Muscle layer of colon (tissue), 2 donors: ENCODE measurements around the gene LEKR1.
A peak's percentile ranks its signal among the peaks of the same experiment; 100 is the strongest.

Experiments
- H3K27ac ChIP-seq: one replicate; pipeline ENCODE4 v1.7.0; 2013; ENCODE audit warnings: low read depth, mild to moderate bottlenecking, low read length, moderate library complexity
- H3K27me3 ChIP-seq, 2 donors: one replicate each; pipeline ENCODE4 v1.7.0; 2013; ENCODE audit warnings: low read length in 2 of 2, mild to moderate bottlenecking in 2 of 2; ENCODE audit not compliant: insufficient read depth in 2 of 2, control insufficient read depth in 1 of 2
- H3K36me3 ChIP-seq: one replicate; pipeline ENCODE4 v1.7.0; 2013; ENCODE audit warnings: mild to moderate bottlenecking, low read length; ENCODE audit not compliant: insufficient read depth
- H3K4me1 ChIP-seq: one replicate; pipeline ENCODE4 v1.7.0; 2013; ENCODE audit warnings: mild to moderate bottlenecking, low read length; ENCODE audit not compliant: insufficient read depth
- H3K4me3 ChIP-seq, 2 donors: one replicate each; pipeline ENCODE4 v1.7.0; 2013; ENCODE audit warnings: low read length in 2 of 2, low read depth in 1 of 2, mild to moderate bottlenecking in 1 of 2, moderate library complexity in 1 of 2
- H3K9ac ChIP-seq: one replicate; pipeline ENCODE4 v1.7.0; 2013; ENCODE audit warnings: low read length
- H3K9me3 ChIP-seq: one replicate; pipeline ENCODE4 v1.7.0; 2013; ENCODE audit warnings: mild to moderate bottlenecking, low read length
- donor health status: abdominal sarcoma.
- donor health status: Adenocarcinoma of cecum.

The LEKR1 gene

GRCh38 chr3:157065201-157065600 is 239.0 kb downstream of the LEKR1 start:
- H3K4me1 ChIP-seq = peaks cover 6% of the 10 kb centered on the region

GRCh38 chr3:157066335-157067098 is 240.4 kb downstream of the LEKR1 start:
- H3K27me3 ChIP-seq = no peaks in the 10 kb centered on the region
- no peak overlapping the region for H3K9ac ChIP-seq
- H3K9me3 ChIP-seq = no peaks in the 10 kb centered on the region
- no peaks in the 10 kb centered on the region for H3K36me3 ChIP-seq
- no peak overlapping the region for H3K27ac ChIP-seq
- no peak overlapping the region for H3K4me3 ChIP-seq
- H3K4me1 ChIP-seq = peaks cover 6% of the 10 kb centered on the region

More at GRCh38 chr3:157065201-157065600, 239.0 kb downstream of the LEKR1 start:
- no peak overlapping the region for H3K9ac ChIP-seq
- no peaks in the 10 kb centered on the region for H3K9me3 ChIP-seq
- no peak overlapping the region for H3K4me3 ChIP-seq
- no peaks in the 10 kb centered on the region for H3K27me3 ChIP-seq
- no peaks in the 10 kb centered on the region for H3K36me3 ChIP-seq
- H3K27ac ChIP-seq = no peak overlapping the region

GRCh38 chr3:157067114-157067513 is 241.0 kb downstream of the LEKR1 start:
- H3K9ac ChIP-seq = no peak overlapping the region
- no peaks in the 10 kb centered on the region for H3K36me3 ChIP-seq
- no peak overlapping the region for H3K27ac ChIP-seq
- no peaks in the 10 kb centered on the region for H3K27me3 ChIP-seq
- H3K9me3 ChIP-seq = no peaks in the 10 kb centered on the region
- H3K4me1 ChIP-seq = peaks cover 6% of the 10 kb centered on the region
- H3K4me3 ChIP-seq = no peak overlapping the region

- Histone ChIP-seq H3K27me3 (no peaks in the 10 kb centered on the region), H3K9ac (no peak overlapping the region), H3K4me3 (no peak overlapping the region), H3K9me3 (no peaks in the 10 kb centered on the region), H3K27ac (no peak overlapping the region), H3K36me3 (no peaks in the 10 kb centered on the region), H3K4me1 (no peaks in the 10 kb centered on the region)
These were observed 243.3 kb downstream of the LEKR1 start for GRCh38 chr3:157069406-157069805.

- H3K4me3 ChIP-seq = no peak overlapping the region
These were observed 243.9 kb downstream of the LEKR1 start for GRCh38 chr3:157069846-157070677.

GRCh38 chr3:157070678-157070999 is 244.5 kb downstream of the LEKR1 start:
- Histone ChIP-seq H3K9ac (no peak overlapping the region), H3K27me3 (no peaks in the 10 kb centered on the region), H3K4me1 (no peaks in the 10 kb centered on the region), H3K4me3 (no peak overlapping the region), H3K36me3 (no peaks in the 10 kb centered on the region), H3K27ac (no peak overlapping the region), H3K9me3 (no peaks in the 10 kb centered on the region)

More at GRCh38 chr3:157069846-157070677, 243.9 kb downstream of the LEKR1 start:
- no peak overlapping the region for H3K27ac ChIP-seq
- H3K9ac ChIP-seq = no peak overlapping the region
- no peaks in the 10 kb centered on the region for H3K36me3 ChIP-seq
- no peaks in the 10 kb centered on the region for H3K4me1 ChIP-seq
- H3K27me3 ChIP-seq = no peaks in the 10 kb centered on the region
- no peaks in the 10 kb centered on the region for H3K9me3 ChIP-seq

- Histone ChIP-seq H3K36me3 (no peaks in the 10 kb centered on the region), H3K9me3 (no peaks in the 10 kb centered on the region), H3K27ac (no peak overlapping the region)
These were observed 245.8 kb downstream of the LEKR1 start for GRCh38 chr3:157071744-157072525.

GRCh38 chr3:157073810-157074209 is 247.7 kb downstream of the LEKR1 start:
- Histone ChIP-seq H3K4me3 (no peak overlapping the region), H3K9me3 (no peaks in the 10 kb centered on the region), H3K27me3 (no peaks in the 10 kb centered on the region), H3K4me1 (no peaks in the 10 kb centered on the region), H3K27ac (no peak overlapping the region), H3K9ac (no peak overlapping the region), H3K36me3 (no peaks in the 10 kb centered on the region)

More at GRCh38 chr3:157071744-157072525, 245.8 kb downstream of the LEKR1 start:
- Histone ChIP-seq H3K27me3 (no peaks in the 10 kb centered on the region), H3K9ac (no peak overlapping the region), H3K4me3 (no peak overlapping the region), H3K4me1 (no peaks in the 10 kb centered on the region)

GRCh38 chr3:157074490-157074889 is 248.3 kb downstream of the LEKR1 start:
- Histone ChIP-seq H3K27ac (no peak overlapping the region), H3K4me1 (no peaks in the 10 kb centered on the region), H3K27me3 (no peaks in the 10 kb centered on the region), H3K36me3 (no peaks in the 10 kb centered on the region), H3K9ac (no peak overlapping the region), H3K4me3 (no peak overlapping the region), H3K9me3 (no peaks in the 10 kb centered on the region)

GRCh38 chr3:157074981-157075380 is 248.8 kb downstream of the LEKR1 start:
- H3K9ac ChIP-seq = no peak overlapping the region
- H3K27me3 ChIP-seq = no peaks in the 10 kb centered on the region
- no peaks in the 10 kb centered on the region for H3K36me3 ChIP-seq
- H3K4me1 ChIP-seq = no peaks in the 10 kb centered on the region
- no peak overlapping the region for H3K27ac ChIP-seq
- H3K9me3 ChIP-seq = no peaks in the 10 kb centered on the region
- H3K4me3 ChIP-seq = no peak overlapping the region

GRCh38 chr3:157075693-157076420 is 249.7 kb downstream of the LEKR1 start:
- Histone ChIP-seq H3K9ac (no peak overlapping the region), H3K4me3 (no peak overlapping the region), H3K27ac (peak overlapping the region; percentile 70)

More at GRCh38 chr3:157075693-157076420, 249.7 kb downstream of the LEKR1 start:
- no peaks in the 10 kb centered on the region for H3K4me1 ChIP-seq
- no peaks in the 10 kb centered on the region for H3K9me3 ChIP-seq
- no peaks in the 10 kb centered on the region for H3K36me3 ChIP-seq
- H3K27me3 ChIP-seq = no peaks in the 10 kb centered on the region
